HG02852 (cell line): ENCODE results near the gene HPGD.
"Not testable (repeated sequence)": the region's sequence is repeated elsewhere in the genome, so short reads cannot be mapped to it uniquely, and the experiment has no call there.

ENCODE experiments used
- ATAC-seq: cut with Tn5 transposase; IDR thresholded peaks from one replicate; pipeline ENCODE4 v1.9.1; 2021; ENCODE audit warnings: mild to moderate bottlenecking, moderate library complexity; ENCODE audit not compliant: unreplicated experiment

The HPGD gene

DNA sequence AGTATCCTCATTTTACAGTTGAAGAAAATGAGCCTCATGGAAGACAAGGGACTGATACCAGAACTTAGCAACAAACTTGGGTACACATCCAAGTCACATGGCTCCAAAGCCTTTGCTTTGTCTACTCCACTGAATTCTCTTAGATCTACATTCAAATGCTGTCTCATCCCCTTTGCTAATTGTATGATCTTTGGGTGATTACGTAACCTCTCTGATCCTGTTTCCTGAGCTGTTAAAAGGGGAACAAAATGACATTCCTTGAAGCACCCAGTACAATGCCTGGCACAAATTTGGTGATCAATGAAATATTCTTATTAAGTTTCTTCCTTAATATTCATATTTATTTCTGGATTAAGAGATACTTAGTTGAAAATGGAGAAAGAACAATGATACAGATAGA is 5.9 kb upstream of the HPGD start:
- no peak for ATAC-seq

DNA sequence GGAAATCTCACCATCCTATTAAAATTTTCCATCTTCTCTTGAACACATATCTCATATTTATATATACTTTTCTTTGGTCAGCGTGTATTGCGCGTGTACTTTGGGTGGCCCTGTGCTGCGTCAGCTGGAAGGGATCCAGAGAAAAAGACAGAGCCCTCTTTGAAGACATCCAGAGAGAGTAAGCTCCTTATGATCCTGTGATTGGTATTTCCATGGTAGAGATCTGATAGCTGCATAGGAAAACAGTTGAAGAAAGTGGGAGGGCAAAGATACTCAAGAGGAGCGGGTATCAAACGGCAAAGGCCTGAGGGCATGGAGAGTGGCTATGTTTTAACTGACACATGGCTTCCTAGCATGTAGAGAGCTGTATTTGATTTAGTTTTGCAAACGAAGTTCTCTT is 4.4 kb upstream of the HPGD start:
- ATAC-seq, result no peak

DNA sequence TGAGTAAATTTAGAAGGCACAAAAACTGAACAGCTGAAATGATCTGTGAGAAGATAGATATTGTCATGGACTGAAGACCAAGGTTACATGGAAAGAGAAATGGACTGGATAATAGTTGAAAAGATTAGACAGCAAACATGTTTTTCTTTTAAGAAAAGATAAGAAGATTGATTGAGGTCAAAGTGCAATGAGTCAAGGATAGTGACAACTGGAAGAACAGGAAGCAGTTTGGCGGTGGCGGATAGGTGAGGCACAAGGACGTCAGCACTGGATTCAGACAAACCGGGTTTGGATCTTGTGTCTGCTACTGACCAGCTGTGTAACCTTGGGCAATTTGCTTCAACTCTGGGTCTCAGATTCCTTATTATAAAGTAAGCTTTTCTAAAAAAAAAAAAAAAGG is 2.0 kb upstream of the HPGD start:
- no peak for ATAC-seq

DNA sequence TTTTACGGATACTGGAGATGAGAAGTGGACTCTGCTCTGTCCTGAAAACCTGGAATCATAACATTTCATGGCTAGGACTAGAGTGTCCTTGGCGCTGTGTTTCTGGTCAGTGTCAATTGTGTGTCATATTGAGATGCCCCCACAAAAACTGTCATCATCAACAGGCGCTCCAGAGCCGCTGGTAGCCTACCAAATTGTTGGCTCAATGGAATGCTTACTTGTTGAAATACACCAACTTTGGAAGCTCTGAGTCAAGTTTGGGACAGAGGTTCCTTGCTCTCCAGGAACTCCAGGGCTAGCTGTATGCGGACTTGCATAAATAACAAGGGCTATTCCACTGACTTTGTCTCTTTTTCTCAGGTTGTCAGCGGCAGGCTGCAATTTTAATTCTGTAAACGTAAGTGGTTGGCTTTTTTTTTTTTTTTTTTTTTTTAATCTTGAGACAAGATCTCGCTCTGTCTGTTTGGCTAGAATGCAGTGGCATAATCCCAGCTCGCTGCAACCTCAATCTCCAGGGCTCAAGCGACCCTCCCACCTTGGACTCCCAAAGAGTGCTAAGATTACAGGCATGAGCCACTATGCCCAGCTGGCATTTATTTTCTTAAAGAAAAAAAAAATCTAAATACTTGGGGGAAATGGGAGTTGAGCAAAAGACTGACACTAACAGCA is 871 bp upstream of the HPGD start:
- no peak for ATAC-seq

DNA sequence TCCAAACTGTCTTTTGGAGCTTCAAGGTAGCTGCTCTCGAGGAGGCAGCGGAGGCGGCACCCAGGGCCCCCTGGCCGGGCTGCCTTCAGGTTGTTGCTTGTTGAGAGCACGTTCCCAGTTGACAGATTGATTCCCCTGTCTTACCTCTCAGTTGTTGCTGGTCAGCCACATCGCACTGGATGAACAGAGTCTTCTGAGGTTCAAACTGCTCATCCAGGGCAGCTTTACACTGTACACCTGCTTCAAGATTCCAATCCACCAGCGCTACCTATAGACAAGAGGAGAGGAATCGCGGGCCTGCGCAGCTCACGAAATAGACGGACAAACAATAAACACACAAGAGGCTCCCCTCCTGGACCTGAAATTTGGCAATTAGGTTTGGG is 497 bp downstream of the HPGD start:
- ATAC-seq, result peak; percentile 30

DNA sequence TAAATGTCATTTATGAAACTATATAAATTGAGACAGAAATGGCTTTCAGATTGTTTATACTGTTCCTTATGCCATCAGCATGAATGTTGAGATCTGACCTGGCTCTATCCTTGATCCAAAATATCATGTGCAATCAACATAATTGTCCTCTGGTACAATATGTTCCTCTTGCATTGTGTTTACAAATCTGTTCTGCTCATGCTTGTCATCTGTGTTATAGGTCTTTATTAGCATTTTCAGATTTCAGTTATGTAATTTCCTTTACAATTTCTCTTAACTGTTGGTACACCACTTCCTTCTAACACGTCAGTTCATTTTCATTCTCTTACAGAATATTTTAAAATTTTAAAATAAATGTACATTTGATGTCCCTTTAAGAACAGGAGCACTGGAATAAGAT is 1.6 kb downstream of the HPGD start:
- no peak for ATAC-seq

DNA sequence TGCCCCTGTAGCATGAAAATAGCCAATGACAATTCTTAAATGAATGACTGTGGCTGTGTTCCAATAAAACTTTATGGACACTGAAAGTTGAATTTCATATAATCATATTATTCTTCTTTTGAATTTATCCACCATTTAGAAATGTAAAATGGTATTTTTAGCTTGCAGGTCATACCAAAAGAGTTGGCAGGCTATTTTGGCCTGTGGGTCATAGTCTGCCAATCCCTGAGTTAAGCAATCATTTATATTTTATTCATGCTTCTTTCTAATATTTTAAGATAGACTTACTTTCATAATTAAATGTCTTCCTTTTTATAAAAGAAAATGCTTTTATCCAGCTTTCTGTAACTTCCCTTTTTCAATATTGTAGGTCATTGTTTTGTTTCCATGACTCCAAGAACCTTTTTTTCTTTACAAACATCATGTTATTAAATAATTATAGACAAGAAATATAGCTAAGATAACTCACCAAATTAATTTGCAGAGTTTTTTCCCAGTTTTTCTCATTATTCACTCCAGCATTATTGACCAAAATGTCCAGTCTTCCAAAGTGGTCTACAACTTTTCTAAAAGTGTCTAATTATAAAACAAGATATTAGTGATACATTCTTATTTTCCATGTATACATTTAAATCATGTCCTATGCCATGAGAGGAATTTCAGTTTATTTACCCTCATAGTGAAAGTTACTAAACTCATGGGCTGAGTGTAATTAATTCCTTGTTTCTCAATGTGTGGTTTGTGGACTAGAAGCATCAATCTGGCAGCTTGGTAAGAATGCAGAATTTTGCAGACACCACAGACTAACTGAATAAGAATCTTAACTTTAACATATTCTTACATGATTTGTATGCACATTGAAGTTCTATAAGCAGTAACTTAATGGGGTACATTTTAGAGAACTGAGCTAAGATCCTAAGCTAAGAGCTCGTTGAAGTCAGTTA is 4.5 kb downstream of the HPGD start:
- ATAC-seq, result no peak

DNA sequence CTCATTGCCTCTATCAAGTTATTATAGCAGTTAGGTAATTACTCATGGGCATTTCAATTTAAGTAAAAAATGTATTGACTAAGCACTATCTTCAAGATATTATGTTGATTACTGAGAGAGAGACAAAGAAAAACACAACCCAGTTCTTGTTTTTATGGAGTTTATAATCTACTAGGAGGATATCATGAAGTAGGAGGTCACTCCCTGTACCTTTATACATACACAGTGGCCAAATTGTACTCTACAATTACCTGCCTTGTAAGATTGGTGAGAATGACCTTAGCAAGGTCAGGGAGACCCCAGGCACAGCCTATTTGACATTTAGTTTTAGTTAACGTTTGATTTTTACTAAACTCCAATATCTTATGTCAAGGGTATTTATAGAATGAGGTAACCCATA is 5.5 kb downstream of the HPGD start:
- no peak for ATAC-seq

DNA sequence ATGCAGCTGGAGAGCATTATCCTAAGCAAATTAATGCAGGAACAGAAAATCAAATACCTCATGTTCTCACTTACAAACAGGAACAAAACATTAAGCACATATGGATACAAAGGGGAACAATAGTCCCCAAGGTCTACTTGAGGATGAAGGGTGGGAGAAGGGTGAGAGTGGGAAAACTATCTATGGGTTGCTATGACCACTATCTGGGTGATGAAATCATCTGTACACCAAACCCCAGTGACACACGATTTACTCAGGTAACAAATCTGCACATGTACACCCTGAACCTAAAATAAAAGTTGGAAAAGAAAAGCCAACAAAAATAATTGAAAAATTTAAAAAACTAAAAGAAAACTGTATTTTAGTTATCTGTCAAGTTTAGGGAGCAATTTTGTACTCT is 5.9 kb downstream of the HPGD start:
- ATAC-seq, result no peak

DNA sequence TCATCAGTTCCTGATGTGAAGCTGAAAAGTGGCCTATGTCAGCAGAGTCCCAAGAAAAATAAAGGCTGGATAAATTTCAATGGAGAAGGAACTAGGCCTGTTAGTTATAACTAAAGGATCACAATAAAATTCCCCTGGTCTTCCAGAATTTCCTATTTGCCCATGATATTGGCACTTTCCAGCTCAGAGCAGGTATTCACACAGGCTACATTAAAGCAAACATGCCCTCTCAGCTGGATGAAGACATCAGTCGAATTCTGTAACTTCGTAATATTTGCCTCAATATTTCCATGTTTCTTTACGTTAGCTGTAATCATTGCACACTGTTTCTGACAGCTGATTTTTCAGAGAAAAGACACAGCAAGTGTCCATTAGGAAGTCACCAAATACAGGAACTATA is 9.5 kb downstream of the HPGD start:
- no peak for ATAC-seq

DNA sequence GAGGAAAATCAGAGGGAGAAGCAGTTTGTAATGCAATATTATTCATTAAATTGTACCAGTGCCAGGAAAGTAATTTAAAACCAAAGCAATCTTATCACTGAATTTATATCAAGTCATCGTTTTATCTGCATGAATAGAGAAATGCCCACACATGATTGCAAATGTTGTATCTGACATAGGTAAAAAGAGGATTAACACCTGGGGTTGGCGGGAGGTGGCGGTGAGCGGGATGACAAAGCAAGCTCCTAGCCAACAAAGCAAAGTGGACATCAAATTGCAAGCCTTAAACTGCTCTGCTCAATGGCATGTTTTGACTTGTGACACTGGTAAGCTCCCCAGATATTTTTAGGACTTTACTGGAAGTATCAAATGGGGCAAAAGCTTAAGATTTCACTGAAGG is 16.4 kb downstream of the HPGD start:
- no peak for ATAC-seq

DNA sequence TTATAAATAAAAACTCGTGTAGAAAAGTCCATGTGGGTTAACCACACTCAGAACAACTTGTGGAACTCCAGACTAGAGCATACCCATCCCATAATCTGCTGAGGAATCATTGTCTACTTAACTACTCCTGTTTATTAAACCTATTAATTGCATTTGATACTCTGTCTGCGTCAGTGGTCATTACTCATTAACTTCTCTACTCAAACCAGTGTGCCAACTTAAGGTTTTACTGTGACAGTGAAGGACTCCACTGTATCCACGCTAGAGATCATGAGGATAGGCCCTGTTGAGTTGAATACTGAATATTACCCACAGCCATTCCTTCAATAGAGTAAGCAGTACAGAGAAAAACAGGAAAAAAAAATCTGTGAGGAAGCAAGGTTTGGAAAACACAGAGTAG is 17.3 kb downstream of the HPGD start:
- no peak for ATAC-seq

DNA sequence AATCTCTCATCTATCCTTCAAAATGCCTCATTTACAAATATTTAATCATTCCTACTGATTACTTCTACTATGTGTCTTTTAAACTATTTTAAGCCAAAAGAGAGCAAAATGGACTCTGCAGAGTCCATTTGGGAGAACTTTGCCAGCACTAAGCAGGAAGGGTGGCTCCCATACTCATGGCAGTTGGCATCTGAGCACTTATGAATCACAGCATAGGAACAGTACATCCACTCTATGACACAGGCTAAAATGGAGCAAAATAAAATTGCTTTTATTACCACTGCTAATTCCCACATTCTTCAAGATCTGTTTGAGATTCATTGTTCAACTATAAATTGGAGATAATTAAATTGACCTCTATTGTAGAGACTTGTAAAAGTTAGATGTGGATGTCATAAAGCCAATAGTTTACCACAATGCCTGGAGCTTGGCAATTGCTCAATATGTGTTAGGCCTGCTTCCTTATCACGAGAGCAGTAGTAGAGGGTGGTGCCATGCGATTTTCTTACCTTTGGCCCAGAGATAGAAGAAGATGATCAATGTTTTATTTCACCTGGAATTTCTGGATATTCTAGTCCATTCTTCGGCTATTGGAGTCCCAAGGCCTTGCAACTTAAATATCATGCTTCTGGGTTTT is 19.1 kb downstream of the HPGD start:
- no peak for ATAC-seq

DNA sequence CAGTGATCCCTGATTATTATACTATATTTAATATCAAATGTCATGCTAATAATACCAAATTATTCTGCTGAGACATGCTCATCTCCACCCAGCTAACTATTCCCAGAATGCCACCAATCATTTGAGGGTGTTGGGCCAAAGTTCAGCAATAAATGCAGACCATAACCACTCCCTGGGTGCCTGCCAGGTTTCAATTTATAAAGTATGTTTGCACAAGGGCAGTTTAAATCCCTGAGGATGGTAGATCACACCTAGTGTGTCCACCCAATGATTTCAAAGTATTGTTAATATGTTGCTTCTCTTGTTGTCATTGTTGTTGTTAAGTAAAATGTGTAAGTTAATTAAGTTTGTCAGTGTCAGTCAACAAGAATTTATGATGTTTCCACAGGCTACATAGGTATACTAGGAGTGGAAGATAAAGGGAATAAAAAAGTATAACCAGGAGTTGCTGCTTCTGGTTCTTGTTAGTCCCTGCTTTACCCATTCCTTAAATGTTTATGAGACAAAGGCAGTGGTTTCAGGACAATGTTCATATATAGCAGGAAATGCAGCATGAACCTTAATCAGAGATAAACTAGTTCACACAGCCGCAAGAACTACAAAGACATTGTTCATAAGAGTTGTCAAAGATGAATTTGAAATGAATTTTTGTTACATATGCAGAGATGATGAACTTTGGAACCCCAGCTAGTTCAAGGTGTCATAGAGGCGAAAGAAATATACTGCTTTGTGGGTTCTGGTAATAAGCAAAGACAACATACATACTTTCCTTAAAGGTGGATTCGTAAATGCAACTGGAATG is 25.5 kb downstream of the HPGD start:
- no peak for ATAC-seq

DNA sequence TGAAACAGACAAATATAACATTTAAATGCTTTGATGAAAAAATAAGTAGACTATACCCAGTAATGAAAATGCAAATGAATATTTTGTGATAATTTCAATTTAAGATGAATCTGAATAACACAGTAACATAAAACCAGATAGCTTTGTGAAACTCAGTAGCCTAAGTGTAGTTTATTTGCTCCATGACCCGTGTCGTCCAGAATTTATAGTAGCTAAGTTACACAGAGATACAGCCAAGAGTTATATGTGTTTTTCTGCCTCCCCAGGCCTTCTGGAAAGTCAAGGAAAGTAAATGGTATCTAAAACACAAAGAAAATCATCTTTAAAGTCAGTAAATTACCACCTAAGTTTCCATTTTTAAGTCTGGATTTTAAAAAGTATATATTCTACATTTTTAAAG is 26.7 kb downstream of the HPGD start:
- ATAC-seq, result no peak

DNA sequence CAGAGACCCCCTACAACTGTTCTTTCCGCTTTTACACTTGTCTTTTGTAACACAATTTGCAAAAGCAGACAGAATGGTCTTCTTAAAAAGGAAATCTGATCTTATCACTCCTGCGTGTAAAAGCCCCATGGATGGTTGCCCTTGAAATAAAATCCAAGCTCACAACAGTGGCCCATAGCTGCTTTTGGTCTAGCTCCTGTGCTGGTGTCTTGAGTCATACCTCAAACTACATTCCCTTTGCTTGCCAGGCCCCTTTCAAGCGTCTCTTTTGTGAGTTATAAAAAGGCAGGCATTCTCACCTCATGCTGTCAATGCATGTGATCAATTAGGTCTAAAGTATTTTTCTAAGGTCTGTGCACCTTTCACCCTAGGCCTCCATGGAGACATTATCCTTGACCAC is 27.6 kb downstream of the HPGD start:
- no peak for ATAC-seq

DNA sequence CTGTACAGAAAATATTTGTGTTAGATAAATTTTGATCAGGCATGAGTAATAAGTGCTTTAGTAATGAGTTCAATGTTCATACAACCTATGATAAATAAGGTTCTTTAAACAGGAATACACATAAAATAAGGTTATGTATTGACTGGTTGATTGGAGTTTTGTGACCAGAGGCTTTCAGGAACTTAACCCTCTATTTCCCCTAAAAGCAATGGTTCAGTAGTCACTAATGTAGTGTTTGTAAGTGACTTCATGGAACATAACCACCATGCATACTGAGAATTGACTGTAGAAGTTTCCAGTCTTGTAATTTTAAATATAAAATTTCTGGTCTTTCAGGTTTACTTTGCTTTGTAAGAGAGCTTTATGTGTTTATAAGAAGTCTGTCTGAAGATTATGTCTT is 28.1 kb downstream of the HPGD start:
- ATAC-seq, result no peak

DNA sequence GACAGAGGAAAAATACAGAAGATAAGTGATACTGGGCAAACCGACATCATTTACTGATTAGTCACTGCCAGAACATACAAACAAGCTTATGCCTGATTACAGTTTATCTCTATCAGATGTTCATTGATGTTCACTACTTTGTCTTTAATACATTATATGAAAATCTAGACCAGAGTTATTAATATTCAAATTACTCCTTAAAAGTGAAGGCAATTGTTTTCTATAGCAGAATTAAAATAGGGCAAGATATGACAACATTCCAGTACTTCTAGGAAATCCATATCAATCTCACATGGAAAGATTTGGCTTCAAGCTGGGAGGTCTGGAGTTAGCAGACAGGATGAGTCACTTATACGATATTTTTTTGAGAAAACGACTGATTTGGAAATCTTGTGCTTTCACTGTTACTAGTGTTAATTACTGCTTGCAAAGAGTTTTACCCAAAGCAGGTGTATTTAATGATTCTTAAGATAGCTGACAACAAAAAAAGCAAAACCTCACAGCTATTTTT is 31.8 kb downstream of the HPGD start:
- ATAC-seq, result no peak

DNA sequence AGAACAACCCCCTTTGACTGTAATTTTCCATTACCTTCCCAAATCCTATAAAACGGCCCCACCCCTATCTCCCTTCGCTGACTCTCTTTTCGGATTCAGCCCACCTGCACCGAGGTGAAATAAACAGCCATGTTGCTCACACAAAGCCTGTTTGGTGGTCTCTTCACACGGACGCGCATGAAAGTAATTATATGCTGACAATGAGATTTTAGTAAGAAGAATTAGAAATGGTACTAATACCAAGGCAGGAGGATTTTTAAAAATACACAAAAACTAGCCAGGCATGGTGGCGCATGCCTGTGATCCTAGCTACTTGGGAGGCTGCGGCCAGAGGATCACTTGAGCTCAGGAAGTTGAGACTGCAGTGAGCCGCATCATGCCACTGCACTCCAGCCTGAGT is 33.9 kb downstream of the HPGD start:
- not testable (repeated sequence) for ATAC-seq

DNA sequence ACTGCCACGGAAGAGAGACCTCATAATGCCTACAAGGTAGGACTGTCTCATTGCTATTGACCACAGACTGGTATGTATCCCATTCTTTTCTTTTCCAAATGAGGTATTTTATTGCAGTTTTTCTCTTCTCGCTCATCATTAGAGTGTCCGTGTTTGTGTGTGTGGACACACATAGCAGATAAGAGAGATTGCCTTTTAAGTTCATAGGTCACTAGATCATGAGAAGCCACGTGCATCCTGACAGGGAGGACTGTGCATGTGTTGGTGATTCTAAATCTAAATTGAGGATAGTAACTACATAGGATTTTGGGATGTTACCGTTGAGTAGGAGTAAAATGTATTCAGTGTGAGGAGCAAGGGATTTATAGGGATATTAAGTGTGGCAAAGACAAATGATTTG is 37.3 kb downstream of the HPGD start:
- ATAC-seq, result no peak

DNA sequence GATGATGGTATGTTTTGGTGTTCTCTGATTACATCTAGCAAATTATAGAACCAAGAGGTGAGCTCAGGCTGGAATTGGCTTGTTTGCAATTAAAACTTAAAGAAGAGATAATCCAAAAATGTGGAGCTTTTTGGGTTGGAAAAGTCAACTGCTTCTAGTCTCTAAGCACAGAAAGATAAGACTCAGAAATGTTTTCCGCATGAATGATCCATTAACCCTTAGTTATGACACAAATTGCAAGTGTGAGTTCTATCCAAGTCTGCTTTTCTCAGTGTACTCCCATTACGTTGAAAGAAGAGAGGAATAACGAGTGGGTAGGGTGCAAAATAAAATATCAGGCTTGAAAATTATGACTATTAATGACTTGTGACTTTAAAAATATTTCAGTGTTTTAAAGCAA is 38.5 kb downstream of the HPGD start:
- no peak for ATAC-seq
